Activated naive CD8-positive, alpha-beta T cell treated with anti-CD3 and anti-CD28 coated beads, Interleukin-2, amount 10 ng/mL, durations not matched to agents 7 days and 5 days (primary cell): ENCODE measurements around the gene HTR4. TPM values are rescaled to one million over a fixed set of nuclear protein-coding genes. Genes with fewer than 3 reads are reported as not detected.

Experiments
- ATAC-seq: fragments of 150-1000 bp; cut with Tn5 transposase; one replicate; pipeline ENCODE4 v1.10.0; 2021; ENCODE audit warnings: low read depth, moderate library complexity
- POLR2A ChIA-PET: fragments of 350-600 bp; sonication (Branson Sonifier 250); formaldehyde crosslinking; loops from one replicate; lab custom pipeline; 2021; ENCODE audit warnings: antibody characterized with exemption; lab: Charles Lee
- DNase-seq: peaks from one replicate; pipeline ENCODE4 v3.0.0; 2021
- H3K27ac Mint-ChIP-seq: one replicate; pipeline ENCODE4 v1.8.0; 2022; ENCODE audit warnings: mild to moderate bottlenecking, mixed read lengths
- H3K27me3 Mint-ChIP-seq: one replicate; pipeline ENCODE4 v1.8.0; 2022; ENCODE audit warnings: mild to moderate bottlenecking, moderate library complexity, mixed read lengths
- H3K36me3 Mint-ChIP-seq: one replicate; pipeline ENCODE4 v1.8.0; 2021; ENCODE audit warnings: mild to moderate bottlenecking, mixed read lengths
- H3K4me1 Mint-ChIP-seq: one replicate; pipeline ENCODE4 v1.8.0; 2021; ENCODE audit warnings: mixed read lengths
- H3K4me3 Mint-ChIP-seq: one replicate; pipeline ENCODE4 v1.8.0; 2022; ENCODE audit warnings: mild to moderate bottlenecking, moderate library complexity, mixed read lengths
- H3K9me3 Mint-ChIP-seq: one replicate; pipeline ENCODE4 v1.8.0; 2021; ENCODE audit warnings: mixed read lengths
- total RNA-seq, 2 experiments: library from RNA; stranded (reverse); gene quantifications; one replicate each; pipeline ENCODE4 v1.2.3, GENCODE V29; 2021

The HTR4 gene
- total RNA-seq, 2 experiments from 2014 or later = not detected

- POLR2A ChIA-PET = no interaction called here
- Mint-ChIP-seq H3K36me3 (no peaks in the 10 kb centered on the region), H3K27me3 (peaks cover 12% of the 10 kb centered on the region), H3K9me3 (no peaks in the 10 kb centered on the region), H3K4me1 (peaks cover 12% of the 10 kb centered on the region), H3K4me3 (no peak overlapping the region), H3K27ac (no peak overlapping the region)
- no peak for ATAC-seq
- no peak for DNase-seq
Measured at GRCh38 chr5:148615644-148616275, 38.6 kb downstream of the HTR4 start.

GRCh38 chr5:148607406-148607805 lies 46.9 kb downstream of the HTR4 start:
- Mint-ChIP-seq H3K27ac (no peak overlapping the region), H3K27me3 (no peaks in the 10 kb centered on the region), H3K36me3 (no peaks in the 10 kb centered on the region), H3K4me1 (no peaks in the 10 kb centered on the region), H3K4me3 (no peak overlapping the region), H3K9me3 (no peaks in the 10 kb centered on the region)
- POLR2A ChIA-PET = no interaction called here
- ATAC-seq (no peak), DNase-seq (no peak)

GRCh38 chr5:148606296-148606695 lies 48.0 kb downstream of the HTR4 start:
- no peak overlapping the region for H3K27ac Mint-ChIP-seq
- DNase-seq (no peak), ATAC-seq (no peak)
- no peak overlapping the region for H3K4me3 Mint-ChIP-seq
- no peaks in the 10 kb centered on the region for H3K27me3 Mint-ChIP-seq
- POLR2A ChIA-PET = no interaction called here
- no peaks in the 10 kb centered on the region for H3K36me3 Mint-ChIP-seq
- no peaks in the 10 kb centered on the region for H3K4me1 Mint-ChIP-seq
- no peaks in the 10 kb centered on the region for H3K9me3 Mint-ChIP-seq

GRCh38 chr5:148599187-148599586 lies 55.1 kb downstream of the HTR4 start:
- no peak overlapping the region for H3K27ac Mint-ChIP-seq
- peaks cover 4% of the 10 kb centered on the region for H3K27me3 Mint-ChIP-seq
- H3K9me3 Mint-ChIP-seq = peaks cover 6% of the 10 kb centered on the region
- H3K4me3 Mint-ChIP-seq = no peak overlapping the region
- no peaks in the 10 kb centered on the region for H3K36me3 Mint-ChIP-seq
- DNase-seq (no peak), ATAC-seq (no peak)
- POLR2A ChIA-PET = no interaction called here
- H3K4me1 Mint-ChIP-seq = no peaks in the 10 kb centered on the region

GRCh38 chr5:148595697-148596096 lies 58.6 kb downstream of the HTR4 start:
- H3K4me1 Mint-ChIP-seq = no peaks in the 10 kb centered on the region
- peaks cover 6% of the 10 kb centered on the region for H3K9me3 Mint-ChIP-seq
- DNase-seq (no peak), ATAC-seq (no peak)
- POLR2A ChIA-PET = no interaction called here
- H3K27me3 Mint-ChIP-seq = peaks cover 12% of the 10 kb centered on the region
- no peak overlapping the region for H3K4me3 Mint-ChIP-seq
- H3K36me3 Mint-ChIP-seq = no peaks in the 10 kb centered on the region
- no peak overlapping the region for H3K27ac Mint-ChIP-seq

- H3K4me3 Mint-ChIP-seq = no peak overlapping the region
- peaks cover 4% of the 10 kb centered on the region for H3K27me3 Mint-ChIP-seq
- H3K36me3 Mint-ChIP-seq = no peaks in the 10 kb centered on the region
- no peak overlapping the region for H3K27ac Mint-ChIP-seq
- DNase-seq (no peak), ATAC-seq (no peak)
- POLR2A ChIA-PET = no interaction called here
- no peaks in the 10 kb centered on the region for H3K9me3 Mint-ChIP-seq
- no peaks in the 10 kb centered on the region for H3K4me1 Mint-ChIP-seq
Measured at GRCh38 chr5:148586796-148587195, 67.5 kb downstream of the HTR4 start.

- DNase-seq (no peak), ATAC-seq (no peak)
- H3K36me3 Mint-ChIP-seq = no peaks in the 10 kb centered on the region
- no peaks in the 10 kb centered on the region for H3K9me3 Mint-ChIP-seq
- no peak overlapping the region for H3K4me3 Mint-ChIP-seq
- no peaks in the 10 kb centered on the region for H3K4me1 Mint-ChIP-seq
- H3K27ac Mint-ChIP-seq = no peak overlapping the region
- POLR2A ChIA-PET = no interaction called here
- peaks cover 4% of the 10 kb centered on the region for H3K27me3 Mint-ChIP-seq
Measured at GRCh38 chr5:148585988-148586387, 68.3 kb downstream of the HTR4 start.

GRCh38 chr5:148584103-148584502 lies 70.2 kb downstream of the HTR4 start:
- H3K9me3 Mint-ChIP-seq = no peaks in the 10 kb centered on the region
- POLR2A ChIA-PET = no interaction called here
- peaks cover 4% of the 10 kb centered on the region for H3K27me3 Mint-ChIP-seq
- H3K27ac Mint-ChIP-seq = no peak overlapping the region
- no peaks in the 10 kb centered on the region for H3K36me3 Mint-ChIP-seq
- ATAC-seq (no peak), DNase-seq (no peak)
- no peaks in the 10 kb centered on the region for H3K4me1 Mint-ChIP-seq
- H3K4me3 Mint-ChIP-seq = no peak overlapping the region

- H3K9me3 Mint-ChIP-seq = no peaks in the 10 kb centered on the region
- POLR2A ChIA-PET = no interaction called here
- DNase-seq = no peak
- peaks cover 5% of the 10 kb centered on the region for H3K27me3 Mint-ChIP-seq
- H3K27ac Mint-ChIP-seq = no peak overlapping the region
- no peak overlapping the region for H3K4me3 Mint-ChIP-seq
- no peaks in the 10 kb centered on the region for H3K4me1 Mint-ChIP-seq
- no peaks in the 10 kb centered on the region for H3K36me3 Mint-ChIP-seq
- ATAC-seq = no peak
Measured at GRCh38 chr5:148583421-148583965, 70.8 kb downstream of the HTR4 start.

GRCh38 chr5:148574167-148574566 lies 80.2 kb downstream of the HTR4 start:
- DNase-seq = no peak
- H3K36me3 Mint-ChIP-seq = no peaks in the 10 kb centered on the region
- peaks cover 9% of the 10 kb centered on the region for H3K27me3 Mint-ChIP-seq
- POLR2A ChIA-PET = no interaction called here
- no peak overlapping the region for H3K27ac Mint-ChIP-seq
- no peaks in the 10 kb centered on the region for H3K9me3 Mint-ChIP-seq
- no peak overlapping the region for H3K4me3 Mint-ChIP-seq
- ATAC-seq = no peak
- no peaks in the 10 kb centered on the region for H3K4me1 Mint-ChIP-seq

- ATAC-seq = no peak
- Mint-ChIP-seq H3K9me3 (no peaks in the 10 kb centered on the region), H3K4me1 (no peaks in the 10 kb centered on the region), H3K27ac (no peak overlapping the region), H3K27me3 (peaks cover 11% of the 10 kb centered on the region), H3K36me3 (no peaks in the 10 kb centered on the region), H3K4me3 (no peak overlapping the region)
- DNase-seq = no peak
- POLR2A ChIA-PET = no interaction called here
Measured at GRCh38 chr5:148573374-148573773, 81.0 kb downstream of the HTR4 start.

GRCh38 chr5:148569948-148570347 lies 84.4 kb downstream of the HTR4 start:
- no peaks in the 10 kb centered on the region for H3K36me3 Mint-ChIP-seq
- no peak overlapping the region for H3K4me3 Mint-ChIP-seq
- no peaks in the 10 kb centered on the region for H3K9me3 Mint-ChIP-seq
- H3K4me1 Mint-ChIP-seq = no peaks in the 10 kb centered on the region
- no peak for ATAC-seq
- no peak for DNase-seq
- peaks cover 8% of the 10 kb centered on the region for H3K27me3 Mint-ChIP-seq
- no peak overlapping the region for H3K27ac Mint-ChIP-seq
- POLR2A ChIA-PET = no interaction called here

- Mint-ChIP-seq H3K36me3 (no peaks in the 10 kb centered on the region), H3K4me3 (no peak overlapping the region), H3K4me1 (no peaks in the 10 kb centered on the region), H3K27me3 (peaks cover 15% of the 10 kb centered on the region), H3K9me3 (no peaks in the 10 kb centered on the region), H3K27ac (no peak overlapping the region)
- POLR2A ChIA-PET = no interaction called here
- ATAC-seq (no peak), DNase-seq (no peak)
Measured at GRCh38 chr5:148565148-148565547, 89.2 kb downstream of the HTR4 start.

GRCh38 chr5:148563021-148563420 lies 91.3 kb downstream of the HTR4 start:
- DNase-seq (no peak), ATAC-seq (no peak)
- no peak overlapping the region for H3K4me3 Mint-ChIP-seq
- H3K27me3 Mint-ChIP-seq = peaks cover 11% of the 10 kb centered on the region
- H3K36me3 Mint-ChIP-seq = no peaks in the 10 kb centered on the region
- no peaks in the 10 kb centered on the region for H3K4me1 Mint-ChIP-seq
- no peak overlapping the region for H3K27ac Mint-ChIP-seq
- no peaks in the 10 kb centered on the region for H3K9me3 Mint-ChIP-seq
- POLR2A ChIA-PET = no interaction called here
